ENCODE results near the gene ITGA3. TPM values are rescaled to one million over a fixed set of nuclear protein-coding genes. Genes with fewer than 3 reads are reported as not detected.
A peak's percentile ranks its signal among the peaks of the same experiment; 100 is the strongest.

Gene ITGA3
- total and polyA plus RNA-seq, 2 of the 13 experiments (the other 11 are each of a cell fraction or from before 2014, with no cell fraction given) = 0.48 to 0.69 TPM

DNA sequence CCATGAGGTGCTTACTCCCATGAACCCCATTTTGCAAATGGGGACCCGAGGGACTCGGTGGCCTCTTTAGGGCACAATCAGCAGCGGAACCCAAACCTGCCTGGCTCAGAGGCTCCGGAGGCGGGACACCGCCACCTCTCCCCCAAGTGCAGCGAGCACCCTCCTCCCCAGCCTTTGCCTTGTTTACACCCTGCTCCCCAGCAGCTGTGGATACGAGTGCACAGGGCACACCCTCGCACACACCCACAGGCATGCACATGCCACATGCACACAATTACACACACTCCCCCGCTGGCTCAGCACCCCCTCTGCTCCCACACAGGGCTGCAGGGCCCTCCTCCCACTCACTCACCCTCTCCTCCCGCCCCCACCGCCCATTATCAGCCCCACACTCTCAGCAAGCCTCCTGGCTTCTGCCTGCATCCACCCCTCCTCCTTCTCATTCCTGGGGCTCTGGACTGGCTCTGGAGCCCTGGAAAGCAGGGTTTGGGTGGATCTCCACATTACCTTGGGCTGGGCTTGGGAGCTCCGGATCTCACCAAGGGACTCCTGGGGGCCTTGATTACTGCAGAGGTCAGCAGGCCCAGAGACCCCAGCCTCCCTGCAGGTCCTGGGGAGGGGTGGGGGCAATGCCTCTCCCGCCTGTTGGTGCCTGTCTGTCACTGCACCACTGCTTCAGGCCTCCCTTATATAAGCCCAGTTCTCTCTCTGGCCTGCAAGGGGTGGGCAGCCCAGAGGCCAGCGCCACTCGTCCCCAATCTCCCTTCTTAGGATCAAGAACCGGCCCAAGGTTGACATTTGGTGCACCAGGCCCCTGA, 45.6 kb downstream of the ITGA3 start (continued):
- no peak for TF ChIP-seq KLF9 (CRISPR knock-in tag; IDR thresholded peaks at IDR 0.05; ENCODE audit: low read depth)
- TF ChIP-seq, protein P1, sequence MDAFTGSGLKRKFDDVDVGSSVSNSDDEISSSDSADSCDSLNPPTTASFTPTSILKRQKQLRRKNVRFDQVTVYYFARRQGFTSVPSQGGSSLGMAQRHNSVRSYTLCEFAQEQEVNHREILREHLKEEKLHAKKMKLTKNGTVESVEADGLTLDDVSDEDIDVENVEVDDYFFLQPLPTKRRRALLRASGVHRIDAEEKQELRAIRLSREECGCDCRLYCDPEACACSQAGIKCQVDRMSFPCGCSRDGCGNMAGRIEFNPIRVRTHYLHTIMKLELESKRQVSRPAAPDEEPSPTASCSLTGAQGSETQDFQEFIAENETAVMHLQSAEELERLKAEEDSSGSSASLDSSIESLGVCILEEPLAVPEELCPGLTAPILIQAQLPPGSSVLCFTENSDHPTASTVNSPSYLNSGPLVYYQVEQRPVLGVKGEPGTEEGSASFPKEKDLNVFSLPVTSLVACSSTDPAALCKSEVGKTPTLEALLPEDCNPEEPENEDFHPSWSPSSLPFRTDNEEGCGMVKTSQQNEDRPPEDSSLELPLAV (CRISPR knock-in tag; conservative IDR thresholded peaks at IDR 0.05; ENCODE audit: low read depth) = no peak
- TF ChIP-seq U2AF2 (IDR thresholded peaks at IDR 0.05; ENCODE audit: low read depth, low read length) = no peak
- TF ChIP-seq, protein P2, sequence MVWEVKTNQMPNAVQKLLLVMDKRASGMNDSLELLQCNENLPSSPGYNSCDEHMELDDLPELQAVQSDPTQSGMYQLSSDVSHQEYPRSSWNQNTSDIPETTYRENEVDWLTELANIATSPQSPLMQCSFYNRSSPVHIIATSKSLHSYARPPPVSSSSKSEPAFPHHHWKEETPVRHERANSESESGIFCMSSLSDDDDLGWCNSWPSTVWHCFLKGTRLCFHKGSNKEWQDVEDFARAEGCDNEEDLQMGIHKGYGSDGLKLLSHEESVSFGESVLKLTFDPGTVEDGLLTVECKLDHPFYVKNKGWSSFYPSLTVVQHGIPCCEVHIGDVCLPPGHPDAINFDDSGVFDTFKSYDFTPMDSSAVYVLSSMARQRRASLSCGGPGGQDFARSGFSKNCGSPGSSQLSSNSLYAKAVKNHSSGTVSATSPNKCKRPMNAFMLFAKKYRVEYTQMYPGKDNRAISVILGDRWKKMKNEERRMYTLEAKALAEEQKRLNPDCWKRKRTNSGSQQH (CRISPR knock-in tag; IDR thresholded peaks at IDR 0.05; ENCODE audit: low read depth) = no peak
- TF ChIP-seq EZH2 (conservative IDR thresholded peaks at IDR 0.05; ENCODE audit: low read depth, low read length) = no peak
- 0 out of 2 replicates have a peak, but pooled peaks have one; percentile 20 for TF ChIP-seq HES4 (CRISPR knock-in tag; IDR thresholded peaks at IDR 0.05; ENCODE audit: borderline replicate concordance)
- TF ChIP-seq RFX3 (CRISPR knock-in tag; IDR thresholded peaks at IDR 0.05) = no peak
- TF ChIP-seq, protein P3, sequence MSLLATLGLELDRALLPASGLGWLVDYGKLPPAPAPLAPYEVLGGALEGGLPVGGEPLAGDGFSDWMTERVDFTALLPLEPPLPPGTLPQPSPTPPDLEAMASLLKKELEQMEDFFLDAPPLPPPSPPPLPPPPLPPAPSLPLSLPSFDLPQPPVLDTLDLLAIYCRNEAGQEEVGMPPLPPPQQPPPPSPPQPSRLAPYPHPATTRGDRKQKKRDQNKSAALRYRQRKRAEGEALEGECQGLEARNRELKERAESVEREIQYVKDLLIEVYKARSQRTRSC (CRISPR knock-in tag; IDR thresholded peaks at IDR 0.05; ENCODE audit: low read depth) = no peak
- no peak for TF ChIP-seq ZMYM2 (CRISPR knock-in tag; IDR thresholded peaks at IDR 0.05)
- TF ChIP-seq, protein P4, sequence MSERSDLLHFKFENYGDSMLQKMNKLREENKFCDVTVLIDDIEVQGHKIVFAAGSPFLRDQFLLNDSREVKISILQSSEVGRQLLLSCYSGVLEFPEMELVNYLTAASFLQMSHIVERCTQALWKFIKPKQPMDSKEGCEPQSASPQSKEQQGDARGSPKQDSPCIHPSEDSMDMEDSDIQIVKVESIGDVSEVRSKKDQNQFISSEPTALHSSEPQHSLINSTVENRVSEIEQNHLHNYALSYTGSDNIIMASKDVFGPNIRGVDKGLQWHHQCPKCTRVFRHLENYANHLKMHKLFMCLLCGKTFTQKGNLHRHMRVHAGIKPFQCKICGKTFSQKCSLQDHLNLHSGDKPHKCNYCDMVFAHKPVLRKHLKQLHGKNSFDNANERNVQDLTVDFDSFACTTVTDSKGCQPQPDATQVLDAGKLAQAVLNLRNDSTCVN (CRISPR knock-in tag; IDR thresholded peaks at IDR 0.05; ENCODE audit: borderline replicate concordance) = peak; percentile 72; the same call in 1 of the 2 replicates
- TF ChIP-seq, protein P5, sequence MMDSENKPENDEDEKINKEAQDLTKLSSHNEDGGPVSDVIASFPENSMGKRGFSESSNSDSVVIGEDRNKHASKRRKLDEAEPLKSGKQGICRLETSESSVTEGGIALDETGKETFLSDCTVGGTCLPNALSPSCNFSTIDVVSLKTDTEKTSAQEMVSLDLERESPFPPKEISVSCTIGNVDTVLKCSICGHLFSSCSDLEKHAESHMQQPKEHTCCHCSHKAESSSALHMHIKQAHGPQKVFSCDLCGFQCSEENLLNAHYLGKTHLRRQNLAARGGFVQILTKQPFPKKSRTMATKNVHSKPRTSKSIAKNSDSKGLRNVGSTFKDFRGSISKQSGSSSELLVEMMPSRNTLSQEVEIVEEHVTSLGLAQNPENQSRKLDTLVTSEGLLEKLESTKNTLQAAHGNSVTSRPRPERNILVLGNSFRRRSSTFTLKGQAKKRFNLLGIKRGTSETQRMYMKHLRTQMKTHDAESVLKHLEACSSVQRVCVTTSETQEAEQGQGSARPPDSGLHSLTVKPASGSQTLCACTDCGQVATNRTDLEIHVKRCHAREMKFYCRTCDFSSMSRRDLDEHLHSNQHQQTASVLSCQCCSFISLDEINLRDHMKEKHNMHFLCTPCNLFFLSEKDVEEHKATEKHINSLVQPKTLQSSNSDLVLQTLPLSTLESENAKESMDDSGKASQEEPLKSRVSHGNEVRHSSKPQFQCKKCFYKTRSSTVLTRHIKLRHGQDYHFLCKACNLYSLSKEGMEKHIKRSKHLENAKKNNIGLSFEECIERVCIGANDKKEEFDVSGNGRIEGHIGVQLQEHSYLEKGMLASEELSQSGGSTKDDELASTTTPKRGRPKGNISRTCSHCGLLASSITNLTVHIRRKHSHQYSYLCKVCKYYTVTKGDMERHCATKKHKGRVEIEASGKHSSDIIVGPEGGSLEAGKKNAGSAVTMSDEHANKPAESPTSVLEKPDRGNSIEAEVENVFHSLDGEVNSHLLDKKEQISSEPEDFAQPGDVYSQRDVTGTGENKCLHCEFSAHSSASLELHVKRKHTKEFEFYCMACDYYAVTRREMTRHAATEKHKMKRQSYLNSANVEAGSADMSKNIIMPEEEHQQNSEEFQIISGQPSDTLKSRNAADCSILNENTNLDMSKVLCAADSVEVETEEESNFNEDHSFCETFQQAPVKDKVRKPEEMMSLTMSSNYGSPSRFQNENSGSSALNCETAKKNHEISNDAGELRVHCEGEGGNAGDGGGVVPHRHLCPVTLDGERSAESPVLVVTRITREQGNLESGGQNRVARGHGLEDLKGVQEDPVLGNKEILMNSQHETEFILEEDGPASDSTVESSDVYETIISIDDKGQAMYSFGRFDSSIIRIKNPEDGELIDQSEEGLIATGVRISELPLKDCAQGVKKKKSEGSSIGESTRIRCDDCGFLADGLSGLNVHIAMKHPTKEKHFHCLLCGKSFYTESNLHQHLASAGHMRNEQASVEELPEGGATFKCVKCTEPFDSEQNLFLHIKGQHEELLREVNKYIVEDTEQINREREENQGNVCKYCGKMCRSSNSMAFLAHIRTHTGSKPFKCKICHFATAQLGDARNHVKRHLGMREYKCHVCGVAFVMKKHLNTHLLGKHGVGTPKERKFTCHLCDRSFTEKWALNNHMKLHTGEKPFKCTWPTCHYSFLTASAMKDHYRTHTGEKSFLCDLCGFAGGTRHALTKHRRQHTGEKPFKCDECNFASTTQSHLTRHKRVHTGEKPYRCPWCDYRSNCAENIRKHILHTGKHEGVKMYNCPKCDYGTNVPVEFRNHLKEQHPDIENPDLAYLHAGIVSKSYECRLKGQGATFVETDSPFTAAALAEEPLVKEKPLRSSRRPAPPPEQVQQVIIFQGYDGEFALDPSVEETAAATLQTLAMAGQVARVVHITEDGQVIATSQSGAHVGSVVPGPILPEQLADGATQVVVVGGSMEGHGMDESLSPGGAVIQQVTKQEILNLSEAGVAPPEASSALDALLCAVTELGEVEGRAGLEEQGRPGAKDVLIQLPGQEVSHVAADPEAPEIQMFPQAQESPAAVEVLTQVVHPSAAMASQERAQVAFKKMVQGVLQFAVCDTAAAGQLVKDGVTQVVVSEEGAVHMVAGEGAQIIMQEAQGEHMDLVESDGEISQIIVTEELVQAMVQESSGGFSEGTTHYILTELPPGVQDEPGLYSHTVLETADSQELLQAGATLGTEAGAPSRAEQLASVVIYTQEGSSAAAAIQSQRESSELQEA (CRISPR knock-in tag; IDR thresholded peaks at IDR 0.05; ENCODE audit: not compliant biosample characterization) = no peak
- TF ChIP-seq, protein P6, sequence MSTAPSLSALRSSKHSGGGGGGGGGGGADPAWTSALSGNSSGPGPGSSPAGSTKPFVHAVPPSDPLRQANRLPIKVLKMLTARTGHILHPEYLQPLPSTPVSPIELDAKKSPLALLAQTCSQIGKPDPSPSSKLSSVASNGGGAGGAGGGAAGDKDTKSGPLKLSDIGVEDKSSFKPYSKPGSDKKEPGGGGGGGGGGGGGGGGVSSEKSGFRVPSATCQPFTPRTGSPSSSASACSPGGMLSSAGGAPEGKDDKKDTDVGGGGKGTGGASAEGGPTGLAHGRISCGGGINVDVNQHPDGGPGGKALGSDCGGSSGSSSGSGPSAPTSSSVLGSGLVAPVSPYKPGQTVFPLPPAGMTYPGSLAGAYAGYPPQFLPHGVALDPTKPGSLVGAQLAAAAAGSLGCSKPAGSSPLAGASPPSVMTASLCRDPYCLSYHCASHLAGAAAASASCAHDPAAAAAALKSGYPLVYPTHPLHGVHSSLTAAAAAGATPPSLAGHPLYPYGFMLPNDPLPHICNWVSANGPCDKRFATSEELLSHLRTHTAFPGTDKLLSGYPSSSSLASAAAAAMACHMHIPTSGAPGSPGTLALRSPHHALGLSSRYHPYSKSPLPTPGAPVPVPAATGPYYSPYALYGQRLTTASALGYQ (CRISPR knock-in tag; IDR thresholded peaks at IDR 0.05) = no peak
